Transverse colon (tissue), 4 donors: ENCODE measurements around the gene PLEKHA3. TPM values are rescaled to one million over a fixed set of nuclear protein-coding genes. Genes with fewer than 3 reads are reported as not detected.

ENCODE experiments used
- DNase-seq: peaks from one replicate; pipeline ENCODE4 v3.0.0-alpha.2; 2019
- H3K27ac ChIP-seq, 4 donors: fragments of 200-600 bp; sonication (generic); 2 replicates each; pipeline ENCODE4 v1.5.1; 2016 to 2018; ENCODE audit warnings: inconsistent platforms in 4 of 4
- H3K27me3 ChIP-seq: fragments of 200-600 bp; sonication (generic); 2 replicates; pipeline ENCODE4 v1.5.1; 2017; ENCODE audit warnings: inconsistent platforms
- H3K36me3 ChIP-seq, 4 donors: fragments of 200-600 bp; sonication (generic); 2 replicates each; pipeline ENCODE4 v1.5.1; 2017 to 2019; ENCODE audit warnings: inconsistent platforms in 4 of 4
- H3K4me1 ChIP-seq, 4 donors: fragments of 200-600 bp; sonication (generic); 2 replicates each; pipeline ENCODE4 v1.5.1; 2017 to 2020; ENCODE audit warnings: inconsistent platforms in 4 of 4
- H3K4me3 ChIP-seq, 4 donors: fragments of 200-600 bp; sonication (generic); 1 replicate in 1 of 4; 2 replicates in 3 of 4; pipeline versions ENCODE4 v1.5.1 to v1.6.1; 2017 to 2019; ENCODE audit warnings: inconsistent platforms in 4 of 4
- H3K9me3 ChIP-seq, 2 donors: fragments of 200-600 bp; sonication (generic); 2 replicates each; pipeline ENCODE4 v1.5.1; 2017 to 2019; ENCODE audit warnings: inconsistent platforms in 2 of 2
- EP300 ChIP-seq: sonication (generic); formaldehyde crosslinking; IDR thresholded peaks from one replicate; pipeline ENCODE4 v1.6.1; 2017; ENCODE audit warnings: antibody characterized with exemption, low read depth
- POLR2A ChIP-seq: fragments of 450-650 bp; IDR thresholded peaks from one replicate; pipeline ENCODE4 v1.6.1; 2016; ENCODE audit warnings: antibody characterized with exemption, mild to moderate bottlenecking, moderate library complexity
- POLR2AphosphoS5 ChIP-seq, 3 donors: sonication (generic); formaldehyde crosslinking; IDR thresholded peaks; one replicate each; pipeline ENCODE4 v1.6.1; 2016; ENCODE audit warnings: antibody characterized with exemption in 3 of 3
- WGBS, 2 donors: methylation state at CpG; one replicate each; pipeline ENCODE4 v1.1.5; 2018; ENCODE audit warnings: low coverage in 1 of 2; 5-methylcytosine and 5-hydroxymethylcytosine counted together
- in situ Hi-C, 4 donors: fragments of 200-750 bp; cut with MboI; loops; one replicate each; pipeline versions ENCODE4 v1.15.0 to v1.15.1; 2017; ENCODE audit warnings: low sequenced_read_pairs in 3 of 4, low pct_ligation_motif_present in 1 of 4, low pct_unique_long_range_greater_than_20kb in 1 of 4
- intact Hi-C: fragments of 100-400 bp; cut with DNase I; formaldehyde crosslinking; loops from one replicate; pipeline ENCODE4 v1.15.1; 2023; ENCODE audit warnings: low total_unique reads
- total RNA-seq, 4 donors: library from RNA; depleted of rRNA; stranded (reverse); fragments of >200 nt; gene quantifications; one replicate each; pipeline ENCODE4 v1.1.0, GENCODE V29; 2016
- TF ChIP-seq, protein P1 (sequence below), 5 experiments: fragments of 200-600 bp in 3 of 5; fragments of 450-650 bp in 2 of 5; sonication (generic) in 3 of 5; IDR thresholded peaks; 1 replicate in 2 of 5; 2 replicates in 3 of 5; pipeline ENCODE4 v1.5.1; 2016 to 2017; ENCODE audit warnings: antibody characterized with exemption in 5 of 5, inconsistent platforms in 3 of 5, mild to moderate bottlenecking in 2 of 5, moderate library complexity in 1 of 5

Gene PLEKHA3
- total RNA-seq, 4 donors from 2014 or later: 8.2 to 83.2 (median 11.0) TPM

- TF ChIP-seq, protein P1, sequence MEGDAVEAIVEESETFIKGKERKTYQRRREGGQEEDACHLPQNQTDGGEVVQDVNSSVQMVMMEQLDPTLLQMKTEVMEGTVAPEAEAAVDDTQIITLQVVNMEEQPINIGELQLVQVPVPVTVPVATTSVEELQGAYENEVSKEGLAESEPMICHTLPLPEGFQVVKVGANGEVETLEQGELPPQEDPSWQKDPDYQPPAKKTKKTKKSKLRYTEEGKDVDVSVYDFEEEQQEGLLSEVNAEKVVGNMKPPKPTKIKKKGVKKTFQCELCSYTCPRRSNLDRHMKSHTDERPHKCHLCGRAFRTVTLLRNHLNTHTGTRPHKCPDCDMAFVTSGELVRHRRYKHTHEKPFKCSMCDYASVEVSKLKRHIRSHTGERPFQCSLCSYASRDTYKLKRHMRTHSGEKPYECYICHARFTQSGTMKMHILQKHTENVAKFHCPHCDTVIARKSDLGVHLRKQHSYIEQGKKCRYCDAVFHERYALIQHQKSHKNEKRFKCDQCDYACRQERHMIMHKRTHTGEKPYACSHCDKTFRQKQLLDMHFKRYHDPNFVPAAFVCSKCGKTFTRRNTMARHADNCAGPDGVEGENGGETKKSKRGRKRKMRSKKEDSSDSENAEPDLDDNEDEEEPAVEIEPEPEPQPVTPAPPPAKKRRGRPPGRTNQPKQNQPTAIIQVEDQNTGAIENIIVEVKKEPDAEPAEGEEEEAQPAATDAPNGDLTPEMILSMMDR (IDR thresholded peaks at IDR 0.05): no peak
- TF ChIP-seq EP300: no peak
- TF ChIP-seq POLR2AphosphoS5 (IDR thresholded peaks at IDR 0.05): no peak
- TF ChIP-seq POLR2A: no peak
- in situ Hi-C loops: no loop called here
- WGBS, 2 donors: 5 to 7% methylated on average over 8 to 18 of the region's 18 CpGs
- peak overlapping the region; percentile 95 to 100 (median 96) for H3K27ac ChIP-seq
- H3K27me3 ChIP-seq: no peaks in the 10 kb centered on the region
- H3K36me3 ChIP-seq: peaks cover 0 to 18% (median 6%) of the 10 kb centered on the region in 4 donors
- peak; percentile 20 for DNase-seq
- intact Hi-C loops: loop anchor here (2.0 to 5.0 kb wide), 2 partner anchors 29 to 668 kb away; partner anchors contain the start of gene FKBP7
- H3K4me3 ChIP-seq: peak overlapping the region; percentile 53 to 99 (median 82)
- no peaks in the 10 kb centered on the region for H3K9me3 ChIP-seq
- peaks cover 6 to 31% (median 22%) of the 10 kb centered on the region in 4 donors for H3K4me1 ChIP-seq
Observed at GRCh38 chr2:178449700-178450523, 30.3 kb upstream of the PLEKHA3 start.

GRCh38 chr2:178450524-178450773 lies 29.8 kb upstream of the PLEKHA3 start:
- Histone ChIP-seq H3K36me3 (peaks cover 0 to 15% (median 5%) of the 10 kb centered on the region in 4 donors), H3K4me3 (peak overlapping the region; percentile 53 to 99 (median 82)), H3K9me3 (no peaks in the 10 kb centered on the region), H3K27me3 (no peaks in the 10 kb centered on the region), H3K27ac (peak overlapping the region; percentile 95 to 100 (median 96)), H3K4me1 (peaks cover 6 to 31% (median 22%) of the 10 kb centered on the region in 4 donors)
- 1% methylated on average over 11 of the region's 25 CpGs; no CpG with 5 or more reads in 1 of the 2 donors for WGBS, 2 donors
- DNase-seq: peak; percentile 84
- intact Hi-C loops: loop anchor here (2.0 kb wide), 1 partner anchor 28 kb away; the partner anchor contains the start of gene FKBP7
- in situ Hi-C loops: no loop called here
- TF ChIP-seq, protein P1 (IDR thresholded peaks at IDR 0.05): no peak
- TF ChIP-seq EP300: no peak

- TF ChIP-seq, protein P1 (IDR thresholded peaks at IDR 0.05): peak in 1 of 5 experiments; percentile 2
- TF ChIP-seq EP300: no peak
- peak; percentile 95 to 97 (median 97) for TF ChIP-seq POLR2AphosphoS5 (IDR thresholded peaks at IDR 0.05)
- peak; percentile 95 for TF ChIP-seq POLR2A
- H3K27ac ChIP-seq: peak within 1 kb of the TSS; percentile 95 to 100 (median 96)
- peak within 1 kb of the TSS; percentile 53 to 99 (median 82) for H3K4me3 ChIP-seq
- in situ Hi-C loops: no loop called here
- H3K9me3 ChIP-seq: no peaks in the 10 kb centered on the region
- H3K36me3 ChIP-seq: peaks cover 0 to 10% (median 3%) of the 10 kb centered on the region in 4 donors
- no peaks in the 10 kb centered on the region for H3K27me3 ChIP-seq
- intact Hi-C loops: loop anchor here (2.0 kb wide), 1 partner anchor 28 kb away; the partner anchor contains the start of gene FKBP7
- peaks cover 6 to 31% (median 22%) of the 10 kb centered on the region in 4 donors for H3K4me1 ChIP-seq
- peak; percentile 98 for DNase-seq
- 6% methylated on average over 30 of the region's 76 CpGs; no CpG with 5 or more reads in 1 of the 2 donors for WGBS, 2 donors
Observed at GRCh38 chr2:178450774-178451525, 29.3 kb upstream of the PLEKHA3 start, which contains the start of the genes PJVK and PRKRA. PJVK (plus strand) TSS chr2:178451378; CDS start chr2:178453410, 2,032 bp downstream. PRKRA (minus strand) TSS chr2:178451175; CDS start chr2:178451030, 145 bp downstream.

GRCh38 chr2:178452334-178452733 lies 27.9 kb upstream of the PLEKHA3 start:
- Histone ChIP-seq H3K36me3 (peaks cover 0 to 2% (median 0%) of the 10 kb centered on the region in 4 donors), H3K27ac (peak overlapping the region; percentile 95 to 100 (median 96)), H3K4me1 (peaks cover 6 to 31% (median 22%) of the 10 kb centered on the region in 4 donors), H3K27me3 (no peaks in the 10 kb centered on the region), H3K4me3 (peak overlapping the region in 1 of 4 donors; percentile 73), H3K9me3 (no peaks in the 10 kb centered on the region)
- 95 to 96% methylated on average over 2 of the region's 2 CpGs for WGBS, 2 donors
- in situ Hi-C loops (no loop called here), intact Hi-C loops (no loop called here)
- TF ChIP-seq, protein P1 (IDR thresholded peaks at IDR 0.05): no peak
- TF ChIP-seq POLR2AphosphoS5 (IDR thresholded peaks at IDR 0.05) (no peak), POLR2A (no peak), EP300 (no peak)
- DNase-seq: no peak
